H1 (cell line): ENCODE results near the gene ZDHHC11B. TPM values are rescaled to one million over a fixed set of nuclear protein-coding genes. Genes with fewer than 3 reads are reported as not detected.

ENCODE experiments used
- CTCF ChIA-PET: fragments of 300-600 bp; sonication (Branson Sonifier 250); formaldehyde crosslinking; loops from one replicate; lab custom pipeline; 2021; ENCODE audit not compliant: partially characterized antibody; lab: Charles Lee
- POLR2A ChIA-PET: fragments of 300-600 bp; sonication (Branson Sonifier 250); formaldehyde crosslinking; loops from one replicate; lab custom pipeline; 2021; ENCODE audit warnings: inconsistent platforms; ENCODE audit not compliant: partially characterized antibody; lab: Charles Lee
- DNase-seq, 2 experiments: peaks; one replicate each; pipeline versions ENCODE4 v3.0.0 to v3.0.0-alpha.2; 2010 to 2022; ENCODE audit warnings: low spot score in 2 of 2, low read depth in 1 of 2, mixed read lengths in 1 of 2
- FAIRE-seq: peaks from 2 replicates; lab custom pipeline; 2011; peaks lifted over from hg19 to GRCh38; lab: Jason Lieb, UNC
- H2AFZ ChIP-seq: 2 replicates; pipeline ENCODE4 v1.8.1; 2012; ENCODE audit warnings: low read length, inconsistent platforms
- H2AK5ac ChIP-seq: 2 replicates; pipeline ENCODE4 v1.6.1; 2013; ENCODE audit warnings: low read depth, low read length
- H2BK120ac ChIP-seq: replicated peaks from 2 replicates; pipeline ENCODE3; 2013; ENCODE audit warnings: low read depth, low read length, inconsistent platforms
- H2BK12ac ChIP-seq: 2 replicates; pipeline ENCODE4 v1.6.1; 2013; ENCODE audit warnings: low read depth, low read length
- H2BK15ac ChIP-seq: 2 replicates; pipeline ENCODE4 v1.6.1; 2013; ENCODE audit warnings: low read length
- H2BK20ac ChIP-seq: 2 replicates; pipeline ENCODE4 v1.6.1; 2013; ENCODE audit warnings: low read length
- H2BK5ac ChIP-seq: 2 replicates; pipeline ENCODE4 v1.6.1; 2013; ENCODE audit warnings: low read depth, low read length
- H3K14ac ChIP-seq: 2 replicates; pipeline ENCODE4 v1.6.1; 2013; ENCODE audit warnings: inconsistent platforms; ENCODE audit not compliant: insufficient read length
- H3K18ac ChIP-seq: 2 replicates; pipeline ENCODE4 v1.6.1; 2013; ENCODE audit warnings: low read length; ENCODE audit errors: extremely low read depth
- H3K23ac ChIP-seq: 2 replicates; pipeline ENCODE4 v1.6.1; 2013; ENCODE audit warnings: inconsistent platforms; ENCODE audit not compliant: insufficient read length
- H3K23me2 ChIP-seq: 2 replicates; pipeline ENCODE4 v1.6.1; 2013; ENCODE audit warnings: low read depth, low read length
- H3K27ac ChIP-seq: 2 replicates; pipeline ENCODE4 v1.6.1; 2011; ENCODE audit warnings: low read depth, low read length, inconsistent platforms
- H3K27me3 ChIP-seq, 4 experiments: replicated peaks in 1 of 4; 1 replicate in 1 of 4; 2 replicates in 3 of 4; pipeline versions ENCODE4 v1.6.1 to v1.8.1; 2011 to 2013; ENCODE audit warnings: low read length in 3 of 4, mild to moderate bottlenecking in 3 of 4, inconsistent platforms in 2 of 4, mixed read lengths in 2 of 4, moderate library complexity in 1 of 4; ENCODE audit not compliant: control insufficient read depth in 3 of 4, insufficient read depth in 3 of 4; ENCODE audit errors: extremely low read depth in 1 of 4
- H3K36me3 ChIP-seq, 4 experiments: 2 replicates each; pipeline versions ENCODE4 v1.6.1 to v1.8.1; 2011 to 2013; ENCODE audit warnings: mild to moderate bottlenecking in 4 of 4, low read length in 3 of 4, moderate library complexity in 2 of 4, control low read depth in 1 of 4, inconsistent platforms in 1 of 4; ENCODE audit not compliant: insufficient read depth in 4 of 4, control insufficient read depth in 2 of 4
- H3K4ac ChIP-seq: replicated peaks from 2 replicates; pipeline ENCODE3; 2013; ENCODE audit warnings: low read length, low read depth, mixed read lengths, inconsistent platforms; ENCODE audit not compliant: insufficient read length
- H3K4me1 ChIP-seq, 4 experiments: replicated peaks in 1 of 4; 1 replicate in 1 of 4; 2 replicates in 3 of 4; pipeline versions ENCODE4 v1.6.1 to v1.8.1; 2011 to 2013; ENCODE audit warnings: low read length in 3 of 4, inconsistent platforms in 2 of 4, mixed read lengths in 1 of 4; ENCODE audit not compliant: insufficient read depth in 4 of 4, control insufficient read depth in 3 of 4
- H3K4me2 ChIP-seq, 2 experiments: 2 replicates each; pipeline versions ENCODE4 v1.6.1 to v1.8.1; 2011 to 2013; ENCODE audit warnings: low read depth in 2 of 2, low read length in 2 of 2, control low read depth in 1 of 2, inconsistent platforms in 1 of 2, mild to moderate bottlenecking in 1 of 2; ENCODE audit not compliant: insufficient read depth in 1 of 2
- H3K4me3 ChIP-seq, 4 experiments: fragments of 200-600, 300-600 bp in 1 of 4; sonication (generic), shearing (Covaris generic), sonication (Bioruptor Twin) in 1 of 4; 2 replicates each; pipeline versions ENCODE4 v1.5.1 to v1.8.1; 2011 to 2016; ENCODE audit warnings: low read length in 4 of 4, low read depth in 3 of 4, control low read depth in 2 of 4, inconsistent platforms in 2 of 4, mild to moderate bottlenecking in 2 of 4, mixed read lengths in 1 of 4, moderate library complexity in 1 of 4; ENCODE audit not compliant: insufficient read depth in 2 of 4; ENCODE audit errors: extremely low read depth in 1 of 4
- H3K56ac ChIP-seq: replicated peaks from 2 replicates; pipeline ENCODE3; 2013; ENCODE audit warnings: low read depth, mild to moderate bottlenecking, mixed read lengths, low read length, inconsistent platforms; ENCODE audit not compliant: insufficient read length
- H3K79me1 ChIP-seq: 2 replicates; pipeline ENCODE4 v1.6.1; 2013; ENCODE audit warnings: low read depth, low read length, control low read depth
- H3K79me2 ChIP-seq, 2 experiments: 2 replicates each; pipeline versions ENCODE4 v1.6.1 to v1.8.1; 2012 to 2013; ENCODE audit warnings: low read length in 2 of 2, mild to moderate bottlenecking in 2 of 2, inconsistent platforms in 1 of 2; ENCODE audit not compliant: insufficient read depth in 2 of 2, control insufficient read depth in 1 of 2
- H3K9ac ChIP-seq, 4 experiments: replicated peaks in 1 of 4; 1 replicate in 1 of 4; 2 replicates in 3 of 4; pipeline versions ENCODE4 v1.6.1 to v1.8.1; 2011 to 2013; ENCODE audit warnings: low read depth in 3 of 4, low read length in 3 of 4, control low read depth in 2 of 4, mild to moderate bottlenecking in 2 of 4, moderate library complexity in 2 of 4, inconsistent platforms in 1 of 4; ENCODE audit errors: extremely low read depth in 1 of 4
- H3K9me3 ChIP-seq, 2 experiments: 2 replicates each; pipeline versions ENCODE4 v1.6.1 to v1.8.1; 2012 to 2013; ENCODE audit warnings: mild to moderate bottlenecking in 2 of 2, moderate library complexity in 2 of 2, control low read depth in 1 of 2, inconsistent platforms in 1 of 2, low read depth in 1 of 2, low read length in 1 of 2, mixed read lengths in 1 of 2; ENCODE audit not compliant: insufficient read depth in 2 of 2
- H4K20me1 ChIP-seq, 2 experiments: replicated peaks in 1 of 2; 2 replicates each; pipeline versions ENCODE3 to v1.8.1; 2011 to 2013; ENCODE audit warnings: inconsistent platforms in 2 of 2, low read length in 2 of 2, mild to moderate bottlenecking in 1 of 2; ENCODE audit not compliant: insufficient read depth in 2 of 2, control insufficient read depth in 1 of 2
- H4K5ac ChIP-seq: 2 replicates; pipeline ENCODE4 v1.6.1; 2013; ENCODE audit warnings: low read length, low read depth, mixed read lengths, inconsistent platforms; ENCODE audit not compliant: insufficient read length
- H4K8ac ChIP-seq: 2 replicates; pipeline ENCODE4 v1.8.0; 2013; ENCODE audit warnings: mild to moderate bottlenecking, moderate library complexity, low read length, inconsistent platforms; ENCODE audit not compliant: insufficient read depth; ENCODE audit errors: extremely low read depth
- H4K91ac ChIP-seq: replicated peaks from 2 replicates; pipeline ENCODE3; 2013; ENCODE audit warnings: low read length, mixed read lengths, inconsistent platforms; ENCODE audit not compliant: insufficient read length
- ASH2L ChIP-seq: fragments of 200-600, 300-600 bp; sonication (generic); IDR thresholded peaks from one replicate; pipeline ENCODE4 v1.7.1; 2017; ENCODE audit warnings: low read length
- BCL11A ChIP-seq, 2 experiments: IDR thresholded peaks; one replicate each; pipeline ENCODE4 v1.6.1; 2011; ENCODE audit warnings: low read depth in 2 of 2, low read length in 2 of 2, mild to moderate bottlenecking in 2 of 2
- CTBP2 ChIP-seq: IDR thresholded peaks from 2 replicates; pipeline ENCODE4 v1.7.0; 2011; ENCODE audit warnings: borderline replicate concordance, mild to moderate bottlenecking, moderate library complexity, mixed read lengths, low read length; ENCODE audit not compliant: insufficient read depth, insufficient read length
- EZH2 ChIP-seq: fragments of 200-600 bp; sonication (generic); IDR thresholded peaks from 2 replicates; pipeline ENCODE4 v1.7.1; 2012; ENCODE audit warnings: low read depth, mild to moderate bottlenecking, moderate library complexity, low read length, inconsistent platforms; ENCODE audit not compliant: severe bottlenecking
- GTF2F1 ChIP-seq: IDR thresholded peaks from 2 replicates; pipeline ENCODE4 v1.6.1; 2012; ENCODE audit warnings: low read depth, low read length, improper control_type of control experiment, borderline replicate concordance
- PHF8 ChIP-seq: fragments of 200-600 bp; sonication (generic); conservative IDR thresholded peaks from 2 replicates; pipeline ENCODE4 v1.7.1; 2012; ENCODE audit warnings: low read depth, mild to moderate bottlenecking, inconsistent platforms, low read length, moderate library complexity
- POLR2AphosphoS5 ChIP-seq: IDR thresholded peaks from 2 replicates; pipeline ENCODE4 v1.6.1; 2011; ENCODE audit warnings: low read depth, low read length
- RAD21 ChIP-seq, 2 experiments: IDR thresholded peaks in 1 of 2; conservative IDR thresholded peaks in 1 of 2; 2 replicates each; pipeline ENCODE4 v1.6.1; 2011; ENCODE audit warnings: low read depth in 2 of 2, low read length in 2 of 2, improper control_type of control experiment in 1 of 2, inconsistent platforms in 1 of 2, mild to moderate bottlenecking in 1 of 2, moderate library complexity in 1 of 2
- SP2 ChIP-seq: IDR thresholded peaks from 2 replicates; pipeline ENCODE4 v1.6.1; 2012; ENCODE audit warnings: mild to moderate bottlenecking, low read length, inconsistent platforms
- TEAD4 ChIP-seq: IDR thresholded peaks from 2 replicates; pipeline ENCODE4 v1.6.1; 2012; ENCODE audit warnings: low read depth, low read length, inconsistent platforms, mixed read lengths
- ZNF274 ChIP-seq: IDR thresholded peaks from 2 replicates; pipeline ENCODE4 v1.7.0; 2012; ENCODE audit warnings: low read length, borderline replicate concordance; ENCODE audit errors: extremely low read depth
- WGBS, 2 experiments: shearing (Covaris generic) in 1 of 2; methylation state at CpG; one replicate each; pipeline versions ENCODE4 v1.1.6 to v1.1.7; 2013 to 2015; ENCODE audit warnings: low lambda C conversion rate in 2 of 2, mixed read lengths in 2 of 2, inconsistent platforms in 1 of 2, low coverage in 1 of 2, missing lambda C conversion rate in 1 of 2; ENCODE audit not compliant: insufficient replicate concordance in 2 of 2, insufficient coverage in 1 of 2, insufficient read length in 1 of 2; ENCODE audit errors: extremely low coverage in 1 of 2, missing lambda C conversion rate in 1 of 2; 5-methylcytosine and 5-hydroxymethylcytosine counted together
- polyA plus RNA-seq, 7 experiments: library from polyadenylated mRNA; depleted of rRNA in 3 of 7; stranded (reverse) in 5 of 7; unstranded in 2 of 7; fragments of >200 nt in 5 of 7; fragments of 200-250 nt in 2 of 7; gene quantifications; 1 replicate in 5 of 7; 2 replicates in 1 of 7; 4 replicates in 1 of 7; pipeline versions ENCODE4 v1.2.1 to v1.2.3, GENCODE V29; 2011 to 2013; ENCODE audit warnings: missing spikeins in 2 of 7, mixed read lengths in 2 of 7
- total RNA-seq: library from RNA; stranded (reverse); fragmentation: NEBNext Ultra II Directional; extraction: Animal tissue kit (Norgen Biotek cat#: 25700); gene quantifications from 2 replicates; pipeline ENCODE4 v1.2.1, GENCODE V29; 2021

Gene ZDHHC11B
- total and polyA plus RNA-seq, 2 of the 8 experiments (the other 6 are each of a cell fraction or from before 2014, with no cell fraction given), result 0.29 to 2.5 TPM

GRCh38 chr5:766666-767431, 17.7 kb downstream of the ZDHHC11B start:
- Histone ChIP-seq H3K79me2 (no peaks in the 10 kb centered on the region), H3K4me1 (no peaks in the 10 kb centered on the region), H3K56ac (no peak overlapping the region), H3K9me3 (peaks cover 2 to 24% of the 10 kb centered on the region in 2 experiments; a peak in 3 of 4 replicates), H3K36me3 (no peaks in the 10 kb centered on the region), H3K79me1 (no peaks in the 10 kb centered on the region), H2AFZ (no peak overlapping the region), H4K20me1 (no peaks in the 10 kb centered on the region), H2BK20ac (no peak overlapping the region), H2BK15ac (no peak overlapping the region), H4K5ac (no peak overlapping the region), H3K27me3 (no peaks in the 10 kb centered on the region; a peak in 1 of 7 replicates), H4K91ac (no peak overlapping the region), H2BK5ac (no peak overlapping the region; the same call in 1 of the 2 replicates), H2BK12ac (no peak overlapping the region), H3K23ac (no peak overlapping the region), H2BK120ac (no peak overlapping the region), H3K9ac (no peak overlapping the region), H3K4me3 (no peak overlapping the region), H3K4me2 (no peak overlapping the region), H2AK5ac (no peak overlapping the region), H3K4ac (no peak overlapping the region), H3K14ac (no peak overlapping the region), H4K8ac (no peak overlapping the region), H3K23me2 (no peaks in the 10 kb centered on the region), H3K27ac (no peak overlapping the region), H3K18ac (no peak overlapping the region)
- TF ChIP-seq EZH2 (no peak), ZNF274 (no peak), PHF8 (no peak), SP2 (no peak), POLR2AphosphoS5 (no peak), CTBP2 (no peak), RAD21 (IDR thresholded peaks at IDR 0.05 in 1 of 2, conservative IDR thresholded peaks at IDR 0.05 in 1 of 2; ENCODE audit: low read depth in 2 of 2, low read length in 2 of 2) (no peak), GTF2F1 (no peak), BCL11A (IDR thresholded peaks at IDR 0.05; ENCODE audit: low read depth in 2 of 2, low read length in 2 of 2) (no peak), TEAD4 (no peak), ASH2L (no peak)
- ChIA-PET POLR2A (no interaction called here), CTCF (interaction anchor here (0.8 to 2.0 kb wide), 3 partner anchors 9 to 136 kb away, joined by 3 to 5 read pairs (median 4); no protein-coding TSS in a partner anchor)
- DNase-seq (peak in 1 of 2 experiments; percentile 41), FAIRE-seq (no peak)
- 87% methylated on average over 32 of the region's 32 CpGs; no CpG with 5 or more reads in 1 of the 2 experiments for WGBS, 2 experiments
